ENCODE results near the gene PEA15. TPM values are rescaled to one million over a fixed set of nuclear protein-coding genes. Genes with fewer than 3 reads are reported as not detected.
A peak's percentile ranks its signal among the peaks of the same experiment; 100 is the strongest.

PEA15 gene
- 486 TPM for total RNA-seq
- long read RNA-seq, transcript PEA15-201 (4 exons, 2,471 nt) = major isoform, 134 of 266 reads
- long read RNA-seq, transcript PEA15-203 (4 exons, 1,021 nt) = minor isoform, 5 of 266 reads
- long read RNA-seq, partial matches to known transcripts = 11 of 266 reads
- long read RNA-seq, other reads (novel, unspliced or antisense) = 116 of 266 reads

GRCh38 chr1:160205242-160206035, at the start of gene PEA15:
PEA15 (plus strand) TSS chr1:160205384; CDS start chr1:160211545, 6,161 bp downstream.
- DNase-seq (ENCODE audit: low spot score) = peak; percentile 92

GRCh38 chr1:160156361-160156760, 48.8 kb upstream of the PEA15 start:
- DNase-seq (ENCODE audit: low spot score) = no peak

- no peak for DNase-seq (ENCODE audit: low spot score)
Measured at GRCh38 chr1:160157174-160157573, 48.0 kb upstream of the PEA15 start.

- DNase-seq (ENCODE audit: low spot score) = no peak
Measured at GRCh38 chr1:160158031-160158430, 47.2 kb upstream of the PEA15 start.

GRCh38 chr1:160158534-160158933, 46.6 kb upstream of the PEA15 start:
- no peak for DNase-seq (ENCODE audit: low spot score)

- no peak for DNase-seq (ENCODE audit: low spot score)
Measured at GRCh38 chr1:160159846-160160245, 45.3 kb upstream of the PEA15 start.

GRCh38 chr1:160161965-160162705, 43.0 kb upstream of the PEA15 start:
- DNase-seq (ENCODE audit: low spot score) = no peak

- no peak for DNase-seq (ENCODE audit: low spot score)
Measured at GRCh38 chr1:160162931-160163330, 42.3 kb upstream of the PEA15 start.

- DNase-seq (ENCODE audit: low spot score) = no peak
Measured at GRCh38 chr1:160163615-160164014, 41.6 kb upstream of the PEA15 start.

- no peak for DNase-seq (ENCODE audit: low spot score)
Measured at GRCh38 chr1:160164121-160164520, 41.1 kb upstream of the PEA15 start.

GRCh38 chr1:160166166-160166868, 38.9 kb upstream of the PEA15 start:
- DNase-seq (ENCODE audit: low spot score) = no peak

GRCh38 chr1:160167056-160167455, 38.1 kb upstream of the PEA15 start:
- no peak for DNase-seq (ENCODE audit: low spot score)

GRCh38 chr1:160167580-160167979, 37.6 kb upstream of the PEA15 start:
- no peak for DNase-seq (ENCODE audit: low spot score)

GRCh38 chr1:160168016-160168415, 37.2 kb upstream of the PEA15 start:
- no peak for DNase-seq (ENCODE audit: low spot score)

GRCh38 chr1:160168609-160169369, 36.4 kb upstream of the PEA15 start:
- DNase-seq (ENCODE audit: low spot score) = no peak

GRCh38 chr1:160169553-160170399, 35.4 kb upstream of the PEA15 start:
- DNase-seq (ENCODE audit: low spot score) = no peak

GRCh38 chr1:160171354-160171753, 33.8 kb upstream of the PEA15 start:
- no peak for DNase-seq (ENCODE audit: low spot score)

GRCh38 chr1:160171980-160172379, 33.2 kb upstream of the PEA15 start:
- DNase-seq (ENCODE audit: low spot score) = no peak

GRCh38 chr1:160177231-160177630, 28.0 kb upstream of the PEA15 start:
- DNase-seq (ENCODE audit: low spot score) = no peak

- no peak for DNase-seq (ENCODE audit: low spot score)
Measured at GRCh38 chr1:160177667-160178066, 27.5 kb upstream of the PEA15 start.

Measured in mesenteric fat pad (tissue), 1 donor.